ENCODE data around the gene SPRYD7. TPM values are rescaled to one million over a fixed set of nuclear protein-coding genes. Genes with fewer than 3 reads are reported as not detected.
"Not testable (repeated sequence)": the region's sequence is repeated elsewhere in the genome, so short reads cannot be mapped to it uniquely, and the experiment has no call there.

SPRYD7 gene
- total RNA-seq (2014; rRNA removed; shearing (Covaris generic)): 9.1 and 9.4 TPM in 2 replicates
- polyA plus RNA-seq (2015; cell fraction: cytosol; rRNA removed): 11.6 and 11.7 TPM in 2 replicates
- 6.1 and 9.0 TPM in 2 replicates for polyA plus RNA-seq (2015; cell fraction: nucleus; rRNA removed)

GRCh38 chr13:49936075-49936967 is at the start of gene SPRYD7:
Gene SPRYD7, minus strand, starts transcription at chr13:49936340. Its CDS starts 105 bp downstream, at chr13:49936235.
- DNase-seq (ENCODE audit: low read depth, low spot score): peak; percentile 98
- in situ Hi-C loops (cut with HindIII; ENCODE audit: low pct_unique_long_range_greater_than_20kb, low sequenced_read_pairs): no loop called here

- no peak for DNase-seq (ENCODE audit: low read depth, low spot score)
- in situ Hi-C loops (cut with HindIII; ENCODE audit: low pct_unique_long_range_greater_than_20kb, low sequenced_read_pairs): no loop called here
Observed at GRCh38 chr13:49985129-49985528, 49.0 kb upstream of the SPRYD7 start.

- in situ Hi-C loops (cut with HindIII; ENCODE audit: low pct_unique_long_range_greater_than_20kb, low sequenced_read_pairs): no loop called here
Observed at GRCh38 chr13:49980266-49980665, 44.1 kb upstream of the SPRYD7 start.

GRCh38 chr13:49977992-49978391 is 41.9 kb upstream of the SPRYD7 start:
- in situ Hi-C loops (cut with HindIII; ENCODE audit: low pct_unique_long_range_greater_than_20kb, low sequenced_read_pairs): no loop called here
- no peak for DNase-seq (ENCODE audit: low read depth, low spot score)

More at GRCh38 chr13:49980266-49980665, 44.1 kb upstream of the SPRYD7 start:
- no peak for DNase-seq (ENCODE audit: low read depth, low spot score)

- in situ Hi-C loops (cut with HindIII; ENCODE audit: low pct_unique_long_range_greater_than_20kb, low sequenced_read_pairs): no loop called here
- DNase-seq (ENCODE audit: low read depth, low spot score): peak; percentile 88
Observed at GRCh38 chr13:49976314-49977258, 40.4 kb upstream of the SPRYD7 start.

- DNase-seq (ENCODE audit: low read depth, low spot score): no peak
- in situ Hi-C loops (cut with HindIII; ENCODE audit: low pct_unique_long_range_greater_than_20kb, low sequenced_read_pairs): no loop called here
Observed at GRCh38 chr13:49975826-49976225, 39.7 kb upstream of the SPRYD7 start.

GRCh38 chr13:49972709-49973108 is 36.6 kb upstream of the SPRYD7 start:
- in situ Hi-C loops (cut with HindIII; ENCODE audit: low pct_unique_long_range_greater_than_20kb, low sequenced_read_pairs): no loop called here
- DNase-seq (ENCODE audit: low read depth, low spot score): no peak

GRCh38 chr13:49967456-49967855 is 31.3 kb upstream of the SPRYD7 start:
- in situ Hi-C loops (cut with HindIII; ENCODE audit: low pct_unique_long_range_greater_than_20kb, low sequenced_read_pairs): no loop called here

GRCh38 chr13:49958321-49958720 is 22.2 kb upstream of the SPRYD7 start:
- no peak for DNase-seq (ENCODE audit: low read depth, low spot score)
- in situ Hi-C loops (cut with HindIII; ENCODE audit: low pct_unique_long_range_greater_than_20kb, low sequenced_read_pairs): no loop called here

More at GRCh38 chr13:49967456-49967855, 31.3 kb upstream of the SPRYD7 start:
- no peak for DNase-seq (ENCODE audit: low read depth, low spot score)

- in situ Hi-C loops (cut with HindIII; ENCODE audit: low pct_unique_long_range_greater_than_20kb, low sequenced_read_pairs): no loop called here
- no peak for DNase-seq (ENCODE audit: low read depth, low spot score)
Observed at GRCh38 chr13:49956131-49956530, 20.0 kb upstream of the SPRYD7 start.

GRCh38 chr13:49954674-49955455 is 18.7 kb upstream of the SPRYD7 start:
- peak; percentile 21 for DNase-seq (ENCODE audit: low read depth, low spot score)

GRCh38 chr13:49953560-49953959 is 17.4 kb upstream of the SPRYD7 start:
- no peak for DNase-seq (ENCODE audit: low read depth, low spot score)
- in situ Hi-C loops (cut with HindIII; ENCODE audit: low pct_unique_long_range_greater_than_20kb, low sequenced_read_pairs): no loop called here

More at GRCh38 chr13:49954674-49955455, 18.7 kb upstream of the SPRYD7 start:
- in situ Hi-C loops (cut with HindIII; ENCODE audit: low pct_unique_long_range_greater_than_20kb, low sequenced_read_pairs): no loop called here

- in situ Hi-C loops (cut with HindIII; ENCODE audit: low pct_unique_long_range_greater_than_20kb, low sequenced_read_pairs): no loop called here
Observed at GRCh38 chr13:49951754-49952535, 15.8 kb upstream of the SPRYD7 start.

GRCh38 chr13:49948777-49949270 is 12.7 kb upstream of the SPRYD7 start:
- DNase-seq (ENCODE audit: low read depth, low spot score); in situ Hi-C loops (cut with HindIII; ENCODE audit: low pct_unique_long_range_greater_than_20kb, low sequenced_read_pairs): not testable (repeated sequence)

More at GRCh38 chr13:49951754-49952535, 15.8 kb upstream of the SPRYD7 start:
- no peak for DNase-seq (ENCODE audit: low read depth, low spot score)

GRCh38 chr13:49939321-49939720 is 3.2 kb upstream of the SPRYD7 start:
- in situ Hi-C loops (cut with HindIII; ENCODE audit: low pct_unique_long_range_greater_than_20kb, low sequenced_read_pairs): no loop called here

GRCh38 chr13:49938921-49939320 is 2.8 kb upstream of the SPRYD7 start:
- in situ Hi-C loops (cut with HindIII; ENCODE audit: low pct_unique_long_range_greater_than_20kb, low sequenced_read_pairs): no loop called here
- DNase-seq (ENCODE audit: low read depth, low spot score): no peak

More at GRCh38 chr13:49939321-49939720, 3.2 kb upstream of the SPRYD7 start:
- no peak for DNase-seq (ENCODE audit: low read depth, low spot score)

Data from SK-MEL-5 (cell line).